Measurements from ENCODE around the gene ADORA2A. TPM values are rescaled to one million over a fixed set of nuclear protein-coding genes. Genes with fewer than 3 reads are reported as not detected.
"Not testable (repeated sequence)": the region's sequence is repeated elsewhere in the genome, so short reads cannot be mapped to it uniquely, and the experiment has no call there.

Gene ADORA2A
- total RNA-seq, 1 donor from 2014 or later = 7.2 TPM

DNA sequence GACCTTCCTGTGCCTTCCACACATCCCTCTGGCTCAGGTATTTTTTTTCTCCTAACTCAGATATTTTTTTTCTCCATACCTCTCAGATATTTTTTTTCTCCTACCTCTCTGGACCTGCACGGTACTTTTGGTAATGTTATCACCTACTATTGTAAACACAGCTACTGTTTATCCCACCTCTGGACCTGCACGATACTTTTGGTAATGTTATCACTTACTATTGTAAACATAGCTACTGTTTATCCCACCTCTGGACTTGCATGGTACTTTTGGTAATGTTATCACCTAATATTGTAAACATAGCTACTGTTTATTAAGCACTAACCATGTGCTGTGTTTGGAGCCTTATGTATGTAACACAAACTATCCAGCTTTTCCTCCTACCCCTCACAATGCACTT is 55.6 kb downstream of the ADORA2A start:
- peak overlapping the region; percentile 27 for H3K27ac Mint-ChIP-seq
- H3K4me1 Mint-ChIP-seq (ENCODE audit: unreplicated experiment) = peaks cover 25% of the 10 kb centered on the region
- no peak overlapping the region for H3K4me3 Mint-ChIP-seq
- no peak for DNase-seq (ENCODE audit: extremely low spot score, unreplicated experiment)
- H3K9me3 Mint-ChIP-seq = no peaks in the 10 kb centered on the region
- H3K27me3 Mint-ChIP-seq = no peaks in the 10 kb centered on the region
- no peaks in the 10 kb centered on the region for H3K36me3 Mint-ChIP-seq
- TF ChIP-seq CTCF (conservative IDR thresholded peaks at IDR 0.05) = no peak

DNA sequence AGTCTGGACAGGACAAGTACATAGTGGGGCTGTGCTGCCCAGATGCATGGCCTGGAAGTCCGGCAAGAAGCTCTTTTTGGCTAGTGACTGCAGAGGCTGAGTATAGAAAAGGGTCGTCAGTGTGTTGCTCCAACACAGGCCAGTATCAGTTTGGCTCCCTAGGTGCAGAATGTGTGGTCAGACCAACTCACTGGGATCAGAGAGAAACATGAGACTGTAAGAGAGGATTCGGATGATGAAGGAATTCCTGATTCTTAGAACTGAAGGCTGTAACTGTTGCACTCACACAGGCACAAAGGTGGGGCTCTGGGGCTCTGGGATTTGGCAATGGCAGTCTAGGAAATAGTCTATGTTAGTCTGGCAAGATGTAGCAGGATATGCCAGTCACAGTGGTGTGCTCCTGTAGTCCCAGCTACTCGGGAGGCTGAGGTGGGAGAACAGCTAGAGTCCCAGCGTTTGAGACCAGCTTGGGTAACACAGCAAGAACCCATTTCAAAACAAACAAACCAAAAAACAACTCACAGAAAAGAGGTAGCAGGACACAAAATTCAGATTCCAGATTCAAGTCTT is 56.7 kb downstream of the ADORA2A start:
- Mint-ChIP-seq H3K27ac (no peak overlapping the region), H3K36me3 (no peaks in the 10 kb centered on the region), H3K4me3 (no peak overlapping the region), H3K4me1 (ENCODE audit: unreplicated experiment) (peaks cover 25% of the 10 kb centered on the region), H3K9me3 (no peaks in the 10 kb centered on the region), H3K27me3 (no peaks in the 10 kb centered on the region)
- no peak for DNase-seq (ENCODE audit: extremely low spot score, unreplicated experiment)
- no peak for TF ChIP-seq CTCF (conservative IDR thresholded peaks at IDR 0.05)

- Mint-ChIP-seq H3K4me3 (no peak overlapping the region), H3K27ac (no peak overlapping the region), H3K4me1 (ENCODE audit: unreplicated experiment) (peaks cover 25% of the 10 kb centered on the region), H3K36me3 (no peaks in the 10 kb centered on the region), H3K27me3 (no peaks in the 10 kb centered on the region), H3K9me3 (no peaks in the 10 kb centered on the region)
- TF ChIP-seq CTCF (conservative IDR thresholded peaks at IDR 0.05) = no peak
- no peak for DNase-seq (ENCODE audit: extremely low spot score, unreplicated experiment)
Observed at GRCh38 chr22:24485170-24485569, 57.8 kb downstream of the ADORA2A start.

DNA sequence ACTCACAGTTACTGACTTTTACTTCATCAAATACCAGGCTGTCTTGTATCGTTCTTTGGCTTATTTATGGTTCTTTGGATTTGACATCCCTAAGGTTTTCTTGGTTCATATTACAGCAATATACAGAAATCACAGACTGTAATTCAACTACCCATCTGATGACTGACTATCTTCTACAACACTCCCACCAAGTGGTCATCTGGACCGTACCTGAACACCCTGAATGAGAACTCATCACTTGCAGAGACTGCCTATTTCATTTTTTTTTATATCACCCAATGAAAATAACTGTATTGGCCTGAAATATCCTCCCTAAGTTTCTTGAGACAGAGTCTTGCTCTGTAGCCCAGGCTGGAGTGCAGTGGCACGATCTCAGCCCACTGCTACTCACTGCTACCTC is 58.2 kb downstream of the ADORA2A start:
- Mint-ChIP-seq H3K9me3 (no peaks in the 10 kb centered on the region), H3K4me1 (ENCODE audit: unreplicated experiment) (peaks cover 25% of the 10 kb centered on the region), H3K36me3 (no peaks in the 10 kb centered on the region), H3K27me3 (no peaks in the 10 kb centered on the region), H3K27ac (no peak overlapping the region), H3K4me3 (no peak overlapping the region)
- no peak for DNase-seq (ENCODE audit: extremely low spot score, unreplicated experiment)
- peak; percentile 20 for TF ChIP-seq CTCF (conservative IDR thresholded peaks at IDR 0.05)

DNA sequence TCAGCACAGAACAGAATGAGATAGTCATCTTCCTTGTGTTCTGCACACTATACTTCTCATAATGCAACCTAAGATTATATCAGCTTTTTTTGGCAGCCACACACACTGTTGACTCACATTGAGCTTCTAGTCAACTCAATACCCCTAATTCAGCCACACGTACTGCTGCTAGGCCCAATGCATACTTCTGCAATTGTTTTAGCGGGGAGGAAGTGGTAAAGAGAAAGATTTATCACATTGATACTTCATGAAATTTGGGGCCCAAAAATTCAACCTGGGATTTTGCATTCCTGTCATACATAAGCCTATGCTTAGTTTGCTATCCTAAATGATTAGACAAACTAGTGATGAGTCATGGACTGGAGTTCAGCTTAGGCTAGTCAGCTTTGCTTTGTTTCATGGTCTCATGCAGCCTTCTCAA is 59.1 kb downstream of the ADORA2A start:
- H3K4me1 Mint-ChIP-seq (ENCODE audit: unreplicated experiment) = peaks cover 25% of the 10 kb centered on the region
- H3K36me3 Mint-ChIP-seq = no peaks in the 10 kb centered on the region
- H3K9me3 Mint-ChIP-seq = no peaks in the 10 kb centered on the region
- H3K27ac Mint-ChIP-seq = no peak overlapping the region
- no peak for TF ChIP-seq CTCF (conservative IDR thresholded peaks at IDR 0.05)
- H3K4me3 Mint-ChIP-seq = no peak overlapping the region
- peaks cover 5% of the 10 kb centered on the region for H3K27me3 Mint-ChIP-seq
- DNase-seq (ENCODE audit: extremely low spot score, unreplicated experiment) = no peak

GRCh38 chr22:24489011-24489410 is 61.6 kb downstream of the ADORA2A start:
- no peak for TF ChIP-seq CTCF (conservative IDR thresholded peaks at IDR 0.05)
- Mint-ChIP-seq H3K36me3 (no peaks in the 10 kb centered on the region), H3K27ac (no peak overlapping the region), H3K9me3 (peaks cover 5% of the 10 kb centered on the region), H3K4me3 (no peak overlapping the region), H3K27me3 (peaks cover 28% of the 10 kb centered on the region), H3K4me1 (ENCODE audit: unreplicated experiment) (peaks cover 18% of the 10 kb centered on the region)
- DNase-seq (ENCODE audit: extremely low spot score, unreplicated experiment) = no peak

GRCh38 chr22:24489434-24489833 is 62.0 kb downstream of the ADORA2A start:
- H3K36me3 Mint-ChIP-seq; H3K27ac Mint-ChIP-seq; H3K9me3 Mint-ChIP-seq; H3K4me3 Mint-ChIP-seq; DNase-seq (ENCODE audit: extremely low spot score, unreplicated experiment): not testable (repeated sequence)
- peaks cover 32% of the 10 kb centered on the region for H3K27me3 Mint-ChIP-seq
- peaks cover 15% of the 10 kb centered on the region for H3K4me1 Mint-ChIP-seq (ENCODE audit: unreplicated experiment)

Data from type B pancreatic cell (in vitro differentiated cells).